Neural crest cell (in vitro differentiated cells): Measurements from ENCODE around the gene NTRK2. TPM values are rescaled to one million over a fixed set of nuclear protein-coding genes. Genes with fewer than 3 reads are reported as not detected.

ENCODE experiments used
- DNase-seq: peaks from one replicate; pipeline ENCODE4 v3.0.0; 2021; ENCODE audit warnings: low read depth, mixed read lengths, low spot score
- H3K27ac Mint-ChIP-seq: one replicate; pipeline ENCODE4 v1.8.0; 2021; ENCODE audit warnings: mild to moderate bottlenecking, mixed read lengths; ENCODE audit not compliant: unreplicated experiment
- H3K27me3 Mint-ChIP-seq: 2 replicates; pipeline ENCODE4 v1.8.0; 2021; ENCODE audit warnings: low read depth, mild to moderate bottlenecking, mixed read lengths
- H3K36me3 Mint-ChIP-seq: 2 replicates; pipeline ENCODE4 v1.8.0; 2021; ENCODE audit warnings: low read depth, mild to moderate bottlenecking, mixed read lengths
- H3K4me1 Mint-ChIP-seq: 2 replicates; pipeline ENCODE4 v1.8.0; 2021; ENCODE audit warnings: mixed read lengths
- H3K4me3 Mint-ChIP-seq: one replicate; pipeline ENCODE4 v1.8.0; 2021; ENCODE audit warnings: mild to moderate bottlenecking, mixed read lengths
- H3K9me3 Mint-ChIP-seq: 2 replicates; pipeline ENCODE4 v1.8.0; 2021; ENCODE audit warnings: mixed read lengths
- total RNA-seq: library from RNA; stranded (reverse); gene quantifications from 2 replicates; pipeline ENCODE4 v1.2.1, GENCODE V29; 2021
- TF ChIP-seq, protein P1 (sequence below): fragments of 200-600 bp; sonication (generic); conservative IDR thresholded peaks from 2 replicates; pipeline ENCODE4 v1.5.0; 2021; ENCODE audit warnings: antibody characterized with exemption, mild to moderate bottlenecking

Gene NTRK2
- total RNA-seq, 1 donor from 2014 or later: 20.6 TPM

DNA sequence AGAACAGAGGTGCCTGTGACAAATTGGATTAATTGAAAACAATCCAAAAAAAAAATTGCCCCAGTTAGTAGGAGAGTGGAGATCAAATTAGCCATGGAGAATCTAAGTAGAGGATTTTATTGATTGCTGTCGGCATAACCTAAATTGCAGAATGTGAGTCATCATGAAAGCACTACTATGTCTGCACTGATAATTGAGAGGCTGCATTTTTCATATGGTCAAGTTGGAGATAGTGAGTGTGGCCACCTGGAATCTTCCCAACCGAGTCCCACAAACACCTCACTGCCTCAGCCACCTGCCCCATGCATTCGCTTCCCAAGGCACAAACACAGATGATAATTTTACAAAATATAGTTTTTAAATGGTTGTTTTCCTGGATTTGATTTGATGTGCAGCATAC is 123.7 kb downstream of the NTRK2 start:
- TF ChIP-seq, protein P1, sequence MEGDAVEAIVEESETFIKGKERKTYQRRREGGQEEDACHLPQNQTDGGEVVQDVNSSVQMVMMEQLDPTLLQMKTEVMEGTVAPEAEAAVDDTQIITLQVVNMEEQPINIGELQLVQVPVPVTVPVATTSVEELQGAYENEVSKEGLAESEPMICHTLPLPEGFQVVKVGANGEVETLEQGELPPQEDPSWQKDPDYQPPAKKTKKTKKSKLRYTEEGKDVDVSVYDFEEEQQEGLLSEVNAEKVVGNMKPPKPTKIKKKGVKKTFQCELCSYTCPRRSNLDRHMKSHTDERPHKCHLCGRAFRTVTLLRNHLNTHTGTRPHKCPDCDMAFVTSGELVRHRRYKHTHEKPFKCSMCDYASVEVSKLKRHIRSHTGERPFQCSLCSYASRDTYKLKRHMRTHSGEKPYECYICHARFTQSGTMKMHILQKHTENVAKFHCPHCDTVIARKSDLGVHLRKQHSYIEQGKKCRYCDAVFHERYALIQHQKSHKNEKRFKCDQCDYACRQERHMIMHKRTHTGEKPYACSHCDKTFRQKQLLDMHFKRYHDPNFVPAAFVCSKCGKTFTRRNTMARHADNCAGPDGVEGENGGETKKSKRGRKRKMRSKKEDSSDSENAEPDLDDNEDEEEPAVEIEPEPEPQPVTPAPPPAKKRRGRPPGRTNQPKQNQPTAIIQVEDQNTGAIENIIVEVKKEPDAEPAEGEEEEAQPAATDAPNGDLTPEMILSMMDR: no peak
- H3K27me3 Mint-ChIP-seq: no peaks in the 10 kb centered on the region
- H3K27ac Mint-ChIP-seq: no peak overlapping the region
- peaks cover 3% of the 10 kb centered on the region for H3K4me1 Mint-ChIP-seq
- no peak for DNase-seq
- H3K4me3 Mint-ChIP-seq: no peak overlapping the region
- no peaks in the 10 kb centered on the region for H3K36me3 Mint-ChIP-seq
- H3K9me3 Mint-ChIP-seq: no peaks in the 10 kb centered on the region

DNA sequence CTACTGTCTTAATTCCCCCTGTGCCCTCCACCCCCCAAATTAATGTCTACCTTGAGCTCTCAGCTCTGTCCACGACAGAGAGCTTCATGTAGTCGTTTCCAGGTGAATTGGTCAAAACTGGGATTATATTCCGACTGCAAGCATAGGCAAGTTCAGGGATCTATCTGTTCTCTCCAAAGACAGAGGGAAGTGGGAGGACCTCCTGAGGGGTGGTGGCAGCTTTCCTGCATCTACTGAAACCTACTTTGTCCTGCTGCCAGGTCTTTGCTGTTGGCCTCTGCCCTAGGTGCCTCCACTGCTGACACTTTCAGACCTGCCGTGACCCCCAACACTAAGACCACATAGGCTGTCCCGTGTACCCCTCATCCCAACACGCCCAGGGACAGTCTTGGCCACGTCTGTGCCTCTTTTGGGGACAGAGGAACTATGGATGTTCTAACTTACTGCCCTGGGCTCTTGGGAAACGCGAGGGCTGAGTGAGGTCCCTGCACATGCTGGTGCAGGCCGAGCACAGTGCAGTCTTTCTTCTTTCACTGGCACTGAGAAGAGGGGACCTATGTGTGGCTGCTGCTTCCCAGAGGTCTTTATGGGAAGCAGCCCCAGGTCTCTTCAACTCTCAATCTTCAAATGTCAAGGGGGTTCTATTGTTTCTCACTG is 125.6 kb downstream of the NTRK2 start:
- Mint-ChIP-seq H3K27ac (no peak overlapping the region), H3K4me1 (peaks cover 3% of the 10 kb centered on the region), H3K27me3 (no peaks in the 10 kb centered on the region), H3K36me3 (no peaks in the 10 kb centered on the region), H3K4me3 (no peak overlapping the region), H3K9me3 (no peaks in the 10 kb centered on the region)
- DNase-seq: no peak
- TF ChIP-seq, protein P1: no peak

DNA sequence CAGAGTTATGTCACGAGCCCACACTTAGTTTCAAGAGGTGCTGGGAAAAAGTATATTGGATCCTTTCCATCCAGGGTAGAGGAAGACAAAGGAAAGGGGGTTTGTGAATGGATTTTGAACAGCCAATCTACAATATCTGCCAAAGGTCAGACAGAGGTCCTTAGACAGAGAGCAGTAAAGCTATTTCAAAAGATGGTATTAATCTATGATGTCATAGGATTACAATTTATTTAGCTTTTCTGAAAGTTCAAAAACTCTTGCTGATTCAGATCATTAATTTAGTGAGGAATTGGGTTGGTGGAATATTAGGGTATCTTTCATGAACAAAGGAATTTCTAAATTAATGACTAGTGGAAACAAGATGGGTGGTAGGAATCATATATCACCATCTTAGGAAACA is 126.9 kb downstream of the NTRK2 start:
- no peak for DNase-seq
- Mint-ChIP-seq H3K36me3 (no peaks in the 10 kb centered on the region), H3K27ac (no peak overlapping the region), H3K4me3 (no peak overlapping the region), H3K9me3 (no peaks in the 10 kb centered on the region), H3K4me1 (peaks cover 3% of the 10 kb centered on the region), H3K27me3 (no peaks in the 10 kb centered on the region)
- TF ChIP-seq, protein P1: no peak

DNA sequence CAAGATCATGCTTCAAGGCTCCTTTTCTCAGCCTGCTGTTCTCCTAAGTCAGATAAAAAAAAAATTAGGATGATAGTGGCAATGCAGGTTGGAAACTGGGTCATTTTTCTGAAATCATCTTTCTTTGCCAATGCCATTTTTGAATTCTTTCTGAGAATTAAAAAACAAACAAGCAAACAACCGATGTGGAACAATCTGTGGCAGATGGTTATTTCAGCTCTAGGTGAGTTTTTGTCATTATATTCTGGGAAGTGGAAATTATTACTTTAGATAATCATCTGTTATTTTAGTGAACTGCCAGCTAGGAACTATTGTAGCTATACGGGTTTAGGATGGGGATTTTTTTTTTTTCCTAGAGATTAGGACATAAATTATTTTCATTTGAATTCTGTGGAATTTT is 129.7 kb downstream of the NTRK2 start:
- H3K27ac Mint-ChIP-seq: no peak overlapping the region
- H3K9me3 Mint-ChIP-seq: no peaks in the 10 kb centered on the region
- TF ChIP-seq, protein P1: no peak
- no peak overlapping the region for H3K4me3 Mint-ChIP-seq
- no peaks in the 10 kb centered on the region for H3K4me1 Mint-ChIP-seq
- H3K36me3 Mint-ChIP-seq: no peaks in the 10 kb centered on the region
- peaks cover 2% of the 10 kb centered on the region for H3K27me3 Mint-ChIP-seq
- no peak for DNase-seq

GRCh38 chr9:84804951-84805694 is 135.6 kb downstream of the NTRK2 start:
- Mint-ChIP-seq H3K4me1 (peaks cover 22% of the 10 kb centered on the region), H3K4me3 (peak overlapping the region; percentile 10), H3K27me3 (peaks cover 2% of the 10 kb centered on the region), H3K9me3 (no peaks in the 10 kb centered on the region), H3K36me3 (no peaks in the 10 kb centered on the region), H3K27ac (no peak overlapping the region)
- no peak for DNase-seq
- TF ChIP-seq, protein P1: no peak
